Ovary (tissue), 3 donors: ENCODE data around the gene COQ8B.

Experiments used
- CTCF ChIP-seq, 3 donors: fragments of 450-650 bp in 2 of 3; fragments of 200-600 bp in 1 of 3; IDR thresholded peaks; one replicate each; pipeline versions ENCODE4 v1.5.1 to v1.8.0; 2016 to 2022; ENCODE audit warnings: antibody characterized with exemption in 3 of 3, mild to moderate bottlenecking in 1 of 3
- EP300 ChIP-seq: sonication (generic); formaldehyde crosslinking; IDR thresholded peaks from one replicate; pipeline ENCODE4 v1.6.1; 2017; ENCODE audit warnings: antibody characterized with exemption
- POLR2A ChIP-seq: fragments of 450-650 bp; IDR thresholded peaks from one replicate; pipeline ENCODE4 v1.6.1; 2017; ENCODE audit warnings: antibody characterized with exemption, mild to moderate bottlenecking, moderate library complexity
- donor health status: DM: no; HTN: no; CAD: no.

DNA sequence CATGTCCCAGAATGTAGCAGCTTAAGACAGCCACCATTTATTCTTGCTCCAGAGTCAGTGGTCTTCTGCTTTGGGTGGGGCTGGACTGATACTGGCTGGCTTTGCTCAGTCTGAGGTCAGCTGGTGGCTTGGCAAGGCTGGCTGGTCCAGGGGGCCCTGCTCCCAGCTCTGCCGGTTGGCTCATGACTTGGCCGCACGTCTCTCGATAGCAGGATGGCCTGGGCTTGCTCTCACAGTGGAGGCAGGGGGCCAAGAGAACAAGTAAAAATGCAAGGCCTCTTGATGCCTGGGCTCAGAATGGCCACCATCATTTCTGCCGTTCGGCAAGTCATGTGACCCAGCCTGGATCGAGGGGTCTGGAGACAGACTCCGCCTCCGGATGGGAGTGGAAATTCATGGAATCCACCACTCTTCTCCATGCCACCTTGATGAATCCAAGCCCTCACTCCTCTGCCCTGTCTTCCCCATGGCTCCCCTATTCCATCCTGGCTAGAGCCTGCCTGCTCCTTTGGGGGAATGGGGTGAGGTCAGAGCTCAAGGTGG lies 20.5 kb upstream of the COQ8B start:
- TF ChIP-seq CTCF (IDR thresholded peaks at IDR 0.05) (no peak), EP300 (no peak), POLR2A (no peak)
